GM19328 (cell line): ENCODE results near the gene RBM17.
"Not testable (repeated sequence)": the region's sequence is repeated elsewhere in the genome, so short reads cannot be mapped to it uniquely, and the experiment has no call there.

Experiments
- ATAC-seq: cut with Tn5 transposase; IDR thresholded peaks from one replicate; pipeline ENCODE4 v1.9.1; 2021; ENCODE audit warnings: mild to moderate bottlenecking, moderate library complexity; ENCODE audit not compliant: unreplicated experiment

The RBM17 gene

DNA sequence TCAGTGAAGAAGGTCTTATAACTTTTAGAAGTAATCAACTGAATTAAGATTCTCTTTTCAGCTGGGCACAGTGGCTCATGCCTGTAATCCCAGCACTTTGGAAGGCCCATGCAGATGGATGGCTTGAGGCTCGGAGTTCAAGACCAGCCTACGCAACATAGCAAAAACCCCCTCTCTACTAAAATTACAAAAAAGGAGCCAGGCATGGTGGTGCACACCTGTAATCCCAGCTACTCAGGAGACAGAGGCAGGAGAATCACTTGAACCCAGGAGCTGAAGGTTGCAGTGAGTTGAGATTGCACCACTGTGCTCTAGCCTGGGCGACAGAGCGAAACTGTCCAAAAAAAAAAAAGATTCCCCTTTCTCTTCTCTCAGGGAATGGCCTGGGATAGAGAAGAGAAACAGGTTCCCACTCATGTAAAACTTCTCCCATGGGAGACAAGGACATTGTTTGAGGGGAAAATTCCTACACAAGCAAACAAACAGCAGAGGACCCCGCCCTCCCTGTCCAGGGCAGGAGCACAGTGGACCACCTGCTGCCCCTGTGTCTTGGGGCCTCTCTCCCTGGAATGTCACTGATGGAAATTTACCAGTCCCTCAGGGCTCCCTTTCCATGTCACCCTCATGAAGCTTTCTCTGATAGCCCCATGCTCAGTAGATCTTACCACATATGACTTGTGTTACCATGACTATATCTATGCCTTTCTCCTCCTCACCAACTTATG lies 32.3 kb upstream of the RBM17 start:
- no peak for ATAC-seq

DNA sequence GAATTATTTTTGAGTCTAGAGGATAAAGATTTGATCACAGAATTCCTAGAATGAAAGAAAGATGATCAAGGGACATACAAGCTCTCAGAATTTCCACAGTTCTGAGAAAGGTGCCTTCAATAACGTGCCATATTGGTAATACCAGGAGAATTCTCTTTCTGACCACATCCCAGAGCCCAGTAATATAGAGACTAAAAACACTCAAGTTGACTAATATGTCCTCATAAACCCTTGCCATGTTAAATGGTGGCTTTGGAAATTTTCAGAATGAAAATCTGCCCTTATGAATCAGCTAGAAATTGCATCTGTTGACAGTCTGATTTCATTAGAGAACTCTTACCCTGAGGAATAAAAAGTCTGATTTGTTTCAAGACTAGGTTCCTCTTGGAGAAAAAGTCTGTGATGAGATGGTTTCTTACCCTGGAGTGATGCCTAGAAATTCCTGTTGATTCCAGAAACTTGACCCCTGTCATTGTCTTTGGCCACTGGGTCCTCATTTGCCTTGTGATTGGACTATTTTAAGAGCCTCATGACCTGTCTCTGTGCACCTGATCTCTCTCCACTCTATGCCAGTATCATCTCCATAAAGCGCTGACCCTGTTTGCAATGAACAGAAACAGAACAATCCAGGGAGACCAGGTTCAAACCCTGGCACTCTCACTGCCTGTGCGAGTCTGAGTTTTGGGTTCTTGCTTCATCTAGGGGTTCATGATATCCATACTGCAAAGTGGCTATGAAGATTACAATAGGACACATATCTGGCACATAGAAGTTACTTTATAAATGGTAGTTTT lies 30.0 kb upstream of the RBM17 start:
- ATAC-seq, result no peak

DNA sequence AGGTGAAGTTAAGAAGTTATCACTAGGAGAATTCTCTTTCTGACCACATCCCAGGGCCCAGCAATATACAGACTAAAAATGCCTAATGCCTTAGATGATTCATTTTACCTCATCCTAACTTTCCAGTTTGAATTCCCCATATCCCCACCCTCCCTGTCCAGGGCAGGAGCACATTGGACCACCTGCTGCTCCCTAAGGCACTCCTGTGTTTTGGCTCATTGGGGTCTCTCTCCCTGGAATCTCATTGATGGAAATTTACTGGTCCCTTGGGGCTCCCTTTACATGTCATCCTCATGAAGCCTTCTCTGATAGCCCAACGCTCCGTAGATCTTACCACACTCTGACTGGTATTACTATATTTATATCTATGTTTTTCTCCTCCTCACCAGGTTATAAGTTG lies 29.3 kb upstream of the RBM17 start:
- no peak for ATAC-seq

DNA sequence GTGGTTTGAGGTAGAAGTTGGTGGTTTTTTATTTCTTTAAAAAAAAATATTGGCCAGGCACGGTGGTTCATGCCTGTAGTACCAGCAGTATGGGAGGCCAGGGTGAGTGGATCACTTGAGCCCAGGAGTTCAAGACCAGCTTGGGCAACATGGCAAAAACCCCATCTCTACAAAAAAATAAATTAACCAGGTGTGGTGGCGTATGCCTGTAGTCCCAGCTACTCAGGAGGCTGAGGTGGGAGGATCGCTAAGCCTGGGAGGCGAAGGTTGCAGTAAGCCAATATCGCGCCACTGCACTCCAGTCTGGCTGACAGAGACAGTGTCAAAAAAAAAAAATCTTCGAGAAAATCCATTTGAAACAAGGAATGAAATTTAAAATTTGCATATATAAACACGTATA lies 27.8 kb upstream of the RBM17 start:
- ATAC-seq, result no peak

DNA sequence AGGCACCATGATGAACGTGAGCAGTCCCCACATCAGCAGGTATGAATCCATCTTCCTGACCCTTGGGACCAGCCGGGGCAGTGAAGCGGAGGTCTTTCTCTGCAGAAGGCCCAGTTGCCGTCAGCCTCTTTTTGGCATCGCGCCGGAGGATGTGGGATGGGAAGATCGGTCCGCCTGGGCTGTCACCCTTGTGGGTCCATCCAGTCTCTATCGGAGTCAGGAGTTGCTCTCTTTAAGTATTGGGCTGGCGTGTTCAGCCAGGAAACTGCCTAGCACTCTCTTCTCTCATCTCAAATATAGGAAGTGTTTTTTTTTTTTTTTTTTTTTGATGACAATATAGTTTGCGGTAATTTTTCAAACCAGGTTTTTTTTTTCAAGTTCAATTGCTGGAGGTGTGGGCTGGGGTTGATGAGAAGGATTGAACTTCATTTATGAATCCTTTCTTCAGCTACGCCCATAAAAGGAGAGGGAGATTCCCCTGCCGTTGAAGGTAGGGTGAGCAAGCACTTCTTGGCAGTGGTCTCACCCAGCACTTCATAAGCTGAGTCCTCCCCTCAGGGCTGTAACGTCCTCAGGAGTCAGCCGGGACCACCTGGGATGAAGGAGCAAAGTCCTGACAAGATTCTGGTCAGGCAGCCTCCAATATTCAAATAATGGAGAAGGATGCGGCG lies 26.6 kb upstream of the RBM17 start, which contains the start of gene IL2RA:
Gene IL2RA, minus strand, starts transcription at position 267 of the 671 bp plus-strand sequence. Its CDS starts 216 bp downstream, at position 51.
- ATAC-seq, result no peak

DNA sequence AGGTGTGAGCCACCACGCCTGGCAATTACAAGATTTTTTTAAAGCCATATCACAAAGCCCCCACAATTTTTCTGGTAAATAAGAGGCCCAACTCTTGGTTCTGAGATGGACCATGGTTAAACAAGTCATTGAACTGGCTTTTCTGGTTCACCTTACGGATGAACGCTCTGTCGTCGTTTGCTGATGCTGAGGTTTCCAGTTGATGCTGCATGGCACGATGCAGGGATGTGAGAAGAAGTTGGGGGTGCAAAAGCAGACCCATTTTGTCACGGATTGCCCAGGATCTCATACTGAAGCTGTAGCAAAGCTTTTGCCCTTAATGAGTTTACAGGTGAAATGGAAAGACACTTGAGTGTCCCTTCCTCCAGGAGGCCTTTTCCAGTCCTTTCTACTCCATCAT lies 24.7 kb upstream of the RBM17 start:
- ATAC-seq, result no peak

DNA sequence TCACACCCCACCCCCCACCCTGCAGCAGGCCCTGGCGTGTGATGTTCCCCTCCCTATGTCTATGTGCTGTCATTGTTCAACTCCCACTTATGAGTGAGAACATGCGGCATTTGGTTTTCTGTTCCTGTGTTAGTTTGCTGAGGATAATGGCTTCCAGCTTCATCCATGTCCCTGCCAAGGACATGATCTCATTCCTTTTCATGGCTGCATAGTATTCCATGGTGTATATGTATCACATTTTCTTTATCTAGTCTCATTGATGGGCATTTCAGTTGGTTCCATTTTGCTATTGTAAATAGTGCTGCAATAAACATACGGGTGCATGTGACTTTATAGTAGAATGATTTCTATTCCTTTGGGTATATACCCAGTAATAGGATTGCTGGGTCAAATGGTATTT lies 24.1 kb upstream of the RBM17 start:
- ATAC-seq, result not testable (repeated sequence)

DNA sequence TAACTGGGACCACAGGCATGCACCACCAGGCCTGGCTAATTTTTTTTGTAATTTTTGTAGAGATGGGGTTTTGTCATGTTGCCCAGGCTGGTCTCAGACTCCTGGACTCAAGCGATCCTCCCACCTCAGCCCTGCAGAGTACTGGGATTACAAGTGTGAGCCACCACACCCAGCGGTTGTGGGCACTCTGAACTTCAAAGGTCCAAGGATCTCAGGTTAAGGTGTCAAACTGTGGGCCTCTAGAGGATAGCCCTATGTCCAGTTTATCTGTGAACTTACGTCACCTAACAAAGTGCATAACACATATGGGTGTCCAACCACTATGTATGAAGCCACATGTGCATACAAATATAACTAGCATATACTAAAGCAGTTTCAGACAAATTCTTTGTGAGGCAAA lies 23.4 kb upstream of the RBM17 start:
- ATAC-seq, result no peak

DNA sequence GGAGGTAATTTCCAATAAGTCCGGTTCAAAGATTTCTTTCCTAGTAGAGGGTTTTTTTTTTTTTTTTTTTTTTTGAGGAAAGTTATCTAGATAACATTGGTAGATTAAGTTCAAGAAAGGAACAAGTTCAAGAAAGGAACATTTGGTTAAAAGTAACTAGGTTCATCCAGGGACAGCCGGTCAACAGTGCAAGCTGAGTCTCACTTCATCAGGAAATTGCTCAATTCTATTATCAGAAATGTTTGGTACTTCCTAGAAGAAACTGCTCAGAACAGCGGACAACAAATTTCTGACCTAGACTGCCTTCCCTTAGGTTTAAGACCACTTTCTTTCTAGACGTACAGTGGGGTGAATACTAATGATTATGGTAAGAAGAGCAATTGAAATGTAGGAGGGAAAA lies 23.0 kb upstream of the RBM17 start:
- no peak for ATAC-seq

DNA sequence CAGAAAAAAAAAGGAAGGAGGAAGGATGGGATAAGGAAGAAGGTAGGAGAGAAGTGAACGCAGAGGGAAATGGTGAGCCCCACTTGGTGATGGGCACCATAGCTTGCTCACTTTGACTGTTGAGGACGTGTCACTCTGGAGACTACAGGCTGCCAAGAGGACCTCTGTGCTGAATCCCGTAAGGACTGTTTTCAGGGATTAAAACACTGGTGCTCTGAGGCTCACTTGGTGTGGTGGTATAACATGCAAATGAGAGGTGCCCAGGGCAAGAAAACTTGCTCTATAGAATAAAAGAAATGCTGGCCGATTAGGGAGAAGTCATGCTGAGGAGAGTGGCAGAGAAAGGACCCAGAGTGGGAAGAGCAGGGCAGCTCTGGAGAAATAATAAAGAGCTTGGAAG lies 21.4 kb upstream of the RBM17 start:
- no peak for ATAC-seq

DNA sequence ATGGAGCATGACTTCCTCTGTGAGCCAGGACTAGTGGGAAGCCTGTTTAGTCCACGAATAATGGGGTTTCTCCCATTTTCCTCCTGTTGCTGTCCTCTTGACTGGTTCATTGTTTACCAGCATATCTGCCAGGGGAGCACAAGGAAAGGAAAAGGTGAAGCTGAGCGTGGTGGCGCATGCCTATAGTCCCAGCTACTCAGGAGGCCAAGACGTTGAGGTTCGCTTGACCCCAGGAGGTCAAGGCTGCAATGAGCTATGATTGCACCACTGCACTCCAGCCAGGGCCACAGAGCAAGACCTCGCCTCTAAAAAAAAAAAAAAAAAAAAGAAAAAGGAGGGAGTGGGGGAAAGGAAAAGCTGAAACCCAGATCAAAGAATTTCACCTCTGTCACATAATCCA lies 20.8 kb upstream of the RBM17 start:
- no peak for ATAC-seq

DNA sequence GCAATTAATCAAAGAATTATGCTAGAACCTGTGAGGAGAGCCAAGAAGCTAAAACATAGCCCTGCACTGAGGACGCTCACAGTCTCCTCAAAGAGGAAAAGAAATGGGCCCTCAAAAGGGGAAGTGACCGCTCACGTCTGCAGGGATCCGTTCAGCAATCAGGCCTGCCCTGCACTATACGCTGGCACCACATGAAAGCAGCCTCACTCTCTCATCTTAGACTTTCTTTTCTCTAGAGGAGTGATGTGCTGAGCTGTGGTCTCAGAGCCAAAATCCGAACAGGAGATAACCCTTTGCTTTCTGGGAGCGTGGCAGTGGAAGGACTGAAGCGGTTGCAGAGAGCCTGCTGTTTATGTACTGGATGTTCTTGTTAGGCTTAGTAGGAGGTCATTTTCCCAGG lies 20.4 kb upstream of the RBM17 start:
- no peak for ATAC-seq

DNA sequence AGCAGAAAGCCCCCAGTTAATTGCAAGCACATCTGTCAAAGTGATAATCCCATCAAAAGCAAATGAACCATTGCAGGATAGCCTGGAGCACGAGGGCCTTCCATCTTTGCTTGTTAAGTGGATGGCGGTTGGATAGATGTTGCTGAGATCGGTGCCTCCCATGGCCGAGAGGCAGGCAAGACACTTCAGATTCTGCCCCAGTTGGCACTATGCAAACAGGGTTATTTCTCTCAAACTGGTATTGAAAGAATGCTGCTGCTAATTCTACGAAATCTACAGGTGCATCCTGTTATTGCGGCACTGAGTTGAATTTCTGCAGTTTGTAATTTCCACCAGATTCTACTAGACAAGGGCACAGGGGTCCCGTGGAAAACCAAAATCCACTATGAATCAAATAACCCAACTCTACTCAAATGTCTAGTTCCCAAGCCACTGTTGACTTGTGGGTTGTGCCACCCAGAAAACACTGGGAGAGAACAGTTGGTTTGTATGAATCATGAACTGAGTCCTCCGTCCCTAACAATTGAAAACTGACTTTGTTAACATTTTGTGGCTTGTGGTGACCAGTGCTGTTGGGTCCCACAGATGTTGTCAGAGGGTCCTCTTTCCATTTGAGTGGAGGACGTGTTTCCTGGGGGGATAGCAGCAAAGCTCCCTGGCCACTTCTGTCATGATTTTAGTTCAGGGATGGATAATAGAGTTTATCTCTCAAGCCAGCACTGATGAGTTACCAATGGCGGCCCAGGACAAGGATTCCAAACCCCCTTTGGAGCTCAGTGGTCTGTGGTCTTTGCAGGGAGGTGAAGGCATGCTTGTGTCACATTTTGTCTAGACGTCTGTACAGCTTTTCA lies 19.5 kb upstream of the RBM17 start:
- ATAC-seq, result no peak

DNA sequence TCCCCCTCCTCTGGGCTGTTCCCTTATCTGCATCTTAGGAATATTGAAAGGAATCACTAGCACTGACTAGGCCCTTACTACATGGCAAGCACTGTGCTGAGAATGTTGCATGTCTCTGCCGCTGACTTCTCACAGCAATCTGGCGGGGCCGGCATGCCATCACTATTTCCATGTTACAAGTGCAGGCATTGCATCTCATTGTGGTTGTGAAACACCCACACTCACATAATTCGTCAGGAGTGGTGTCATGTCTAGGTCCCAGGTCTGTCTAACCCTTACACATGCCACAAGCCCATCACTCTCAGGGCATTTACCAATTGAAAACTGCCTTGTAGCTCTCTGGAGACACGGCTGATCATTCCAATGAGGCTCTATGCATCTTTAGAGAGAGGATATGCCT lies 18.2 kb upstream of the RBM17 start:
- no peak for ATAC-seq

DNA sequence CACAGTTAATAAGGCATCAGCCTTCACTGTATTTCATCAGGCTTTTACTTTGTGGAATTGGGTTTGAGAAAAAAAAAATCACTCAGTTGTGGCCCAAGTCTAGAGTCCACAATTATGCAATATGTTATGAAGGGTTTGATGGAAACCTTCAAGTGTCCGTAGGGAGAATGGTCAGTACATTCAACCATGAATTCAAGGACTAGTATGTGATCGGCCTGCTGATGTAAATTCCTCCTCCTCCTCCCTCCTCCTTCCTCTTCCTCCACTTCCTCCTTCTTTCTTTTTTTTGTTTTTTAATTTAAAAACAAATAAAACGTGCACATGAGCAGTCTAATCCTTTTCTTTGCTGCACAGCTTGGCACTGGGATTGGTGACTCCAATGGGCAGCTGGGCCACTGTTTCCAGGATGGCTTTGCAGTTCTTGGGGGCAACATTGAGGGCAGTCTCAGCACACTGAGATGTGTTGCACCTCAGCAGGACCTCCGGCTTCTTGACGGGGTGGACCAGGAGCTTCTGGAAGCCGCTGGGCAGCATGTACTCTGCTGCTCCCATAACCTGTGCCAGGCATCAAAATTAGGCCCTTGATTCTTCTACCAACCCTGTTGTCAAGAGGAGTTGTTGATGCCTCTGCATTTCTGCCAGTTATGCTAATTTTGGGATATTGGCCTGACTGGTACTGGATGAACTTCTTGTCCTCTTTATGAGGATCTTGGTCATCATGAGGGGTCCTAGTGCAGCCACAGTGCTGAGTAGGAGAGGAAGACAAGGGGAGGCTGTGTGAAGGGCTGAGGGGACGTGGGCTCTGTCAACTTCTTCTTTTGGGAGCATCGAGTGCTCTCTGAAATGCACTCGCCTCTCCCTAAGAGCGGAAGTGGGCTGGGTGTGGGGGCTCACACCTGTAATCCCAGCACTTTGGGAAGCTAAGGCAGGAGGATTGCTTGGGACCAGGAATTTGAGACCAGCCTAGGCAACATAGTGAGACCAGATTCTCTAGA lies 17.4 kb upstream of the RBM17 start:
- ATAC-seq, result no peak

DNA sequence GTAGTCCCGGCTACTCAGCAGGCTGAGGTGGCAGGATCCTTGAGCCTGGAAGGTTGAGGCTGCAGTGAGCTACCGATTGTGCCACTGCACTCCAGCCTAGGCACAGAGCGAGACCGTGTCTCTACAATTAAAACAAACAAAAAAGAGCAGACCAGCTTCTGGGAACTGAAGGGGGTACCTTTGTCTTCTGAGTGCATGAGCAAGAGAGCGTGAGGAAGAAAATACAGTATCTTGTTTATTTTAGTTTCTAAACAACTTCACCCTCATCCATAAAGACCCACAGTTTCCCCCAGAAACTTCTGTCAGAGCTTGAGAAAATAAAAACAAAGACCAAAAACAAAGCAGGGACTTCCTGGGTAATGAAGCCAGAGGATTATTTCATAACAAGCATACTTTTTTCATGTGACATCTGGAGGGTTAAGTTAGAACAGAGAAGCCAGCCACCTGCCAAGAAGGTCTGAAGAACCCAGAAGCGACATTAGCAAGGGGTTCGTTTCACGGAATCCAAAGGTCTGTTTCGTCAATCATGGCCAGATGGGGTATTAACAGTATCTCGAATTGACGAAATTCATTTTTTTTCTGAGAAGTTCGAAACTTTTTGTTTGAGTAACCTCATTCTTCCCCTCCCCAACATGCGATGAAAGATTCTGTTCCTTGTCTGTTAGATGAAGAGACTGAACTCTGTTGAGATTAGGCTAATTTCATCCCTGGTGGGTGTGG lies 16.5 kb upstream of the RBM17 start:
- no peak for ATAC-seq

DNA sequence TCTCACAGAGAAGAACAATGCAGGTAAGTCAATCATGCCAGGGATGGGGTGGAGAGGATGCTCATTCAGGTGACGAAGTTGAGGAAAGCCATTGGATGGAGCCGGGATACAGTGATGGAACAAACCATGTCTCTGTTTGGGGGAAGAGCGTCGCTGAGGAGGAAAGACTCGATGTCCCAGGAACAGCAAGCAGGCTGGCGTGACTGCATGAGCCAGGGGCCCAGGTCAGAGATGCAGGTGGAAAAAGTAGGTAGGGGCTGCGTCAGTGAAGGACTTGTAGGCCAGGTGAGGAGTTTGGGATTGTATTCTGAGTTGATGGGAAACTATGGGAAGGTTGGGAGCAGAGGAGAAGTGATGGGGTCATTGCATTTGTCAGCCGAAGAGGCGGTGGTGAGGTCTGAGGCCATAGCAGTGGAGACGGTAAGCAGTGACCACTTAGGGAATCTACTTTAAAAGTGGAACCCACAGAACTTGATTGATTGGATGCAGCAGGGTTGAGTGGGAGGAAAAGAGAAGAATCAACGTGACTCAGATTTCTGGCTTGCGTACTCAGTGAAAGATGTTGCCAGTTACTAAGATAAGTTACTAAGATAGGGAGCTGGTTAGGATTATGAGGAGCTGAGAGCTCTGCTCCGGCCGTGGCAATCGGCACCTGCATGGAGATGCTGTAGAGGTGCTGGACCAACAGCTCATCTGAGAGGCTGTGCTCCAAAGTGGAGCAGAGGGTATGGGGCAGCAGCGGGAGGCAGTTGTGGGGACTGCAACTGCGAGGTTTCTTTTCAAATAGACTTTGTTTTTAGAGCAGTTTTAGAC lies 14.1 kb upstream of the RBM17 start:
- no peak for ATAC-seq

DNA sequence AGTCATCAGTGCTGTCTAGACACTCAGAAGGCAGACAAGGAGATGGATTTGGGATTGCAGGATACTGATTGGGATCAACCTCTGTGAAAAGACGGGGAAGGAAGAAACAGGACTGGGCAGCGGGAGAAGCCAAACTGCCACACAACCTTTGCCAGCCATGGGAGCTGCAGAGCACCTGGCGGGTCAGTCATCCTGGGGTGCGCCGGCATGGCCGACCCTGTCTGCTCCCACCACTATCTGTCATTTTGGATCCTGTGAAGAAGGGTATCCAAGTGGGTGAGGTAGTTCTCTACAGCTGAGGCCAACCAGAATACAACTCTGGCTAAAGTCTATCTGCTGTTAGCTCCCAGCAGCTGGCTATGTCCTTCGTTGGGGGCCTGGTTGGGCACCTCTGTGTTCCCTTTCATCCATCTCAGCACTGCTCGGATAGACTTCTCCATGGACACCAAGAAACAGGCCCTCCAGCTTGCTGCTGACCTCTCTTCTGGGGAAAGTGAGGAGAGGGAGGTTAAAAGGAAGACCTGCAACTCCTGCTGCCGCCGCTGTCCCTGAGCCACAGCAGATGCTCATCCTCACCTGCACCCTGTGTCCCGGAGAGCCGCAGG lies 11.7 kb upstream of the RBM17 start:
- ATAC-seq, result no peak
